GM19043 (cell line): ENCODE results near the gene ZFHX3.

ENCODE experiments used
- ATAC-seq: cut with Tn5 transposase; IDR thresholded peaks from one replicate; pipeline ENCODE4 v1.9.1; 2021; ENCODE audit warnings: low read depth; ENCODE audit not compliant: unreplicated experiment

Gene ZFHX3

GRCh38 chr16:72859581-72859980, 188.3 kb downstream of the ZFHX3 start:
- no peak for ATAC-seq

- no peak for ATAC-seq
These were observed 189.0 kb downstream of the ZFHX3 start for GRCh38 chr16:72858665-72859493.

- ATAC-seq: no peak
These were observed 189.9 kb downstream of the ZFHX3 start for GRCh38 chr16:72857834-72858664.

GRCh38 chr16:72856797-72857196, 191.1 kb downstream of the ZFHX3 start:
- no peak for ATAC-seq

- ATAC-seq: no peak
These were observed 193.5 kb downstream of the ZFHX3 start for GRCh38 chr16:72854267-72854959.

- ATAC-seq: no peak
These were observed 194.2 kb downstream of the ZFHX3 start for GRCh38 chr16:72853575-72854266.

- ATAC-seq: no peak
These were observed 195.5 kb downstream of the ZFHX3 start for GRCh38 chr16:72852421-72852820.

GRCh38 chr16:72850853-72851252, 197.1 kb downstream of the ZFHX3 start:
- no peak for ATAC-seq

GRCh38 chr16:72850021-72850420, 197.9 kb downstream of the ZFHX3 start:
- no peak for ATAC-seq

GRCh38 chr16:72848759-72849664, 198.9 kb downstream of the ZFHX3 start:
- ATAC-seq: no peak

GRCh38 chr16:72848028-72848400, 199.9 kb downstream of the ZFHX3 start:
- ATAC-seq: no peak

GRCh38 chr16:72847187-72848027, 200.5 kb downstream of the ZFHX3 start:
- ATAC-seq: no peak

GRCh38 chr16:72846594-72846993, 201.3 kb downstream of the ZFHX3 start:
- no peak for ATAC-seq

- ATAC-seq: no peak
These were observed 202.5 kb downstream of the ZFHX3 start for GRCh38 chr16:72845322-72846020.

GRCh38 chr16:72844225-72844920, 203.6 kb downstream of the ZFHX3 start:
- no peak for ATAC-seq

GRCh38 chr16:72841506-72841905, 206.4 kb downstream of the ZFHX3 start:
- no peak for ATAC-seq

GRCh38 chr16:72840631-72841381, 207.1 kb downstream of the ZFHX3 start:
- ATAC-seq: no peak
